CD4-positive, alpha-beta T cell treated with Interleukin-17A for 1 hour (primary cell): Measurements from ENCODE around the gene CTRB1.

Source experiments
- DNase-seq: peaks from one replicate; pipeline ENCODE4 v3.0.0-alpha.2; 2020

Gene CTRB1

GRCh38 chr16:75273054-75273925 lies 54.5 kb downstream of the CTRB1 start:
- DNase-seq, result no peak
